Nephron (organoid): ENCODE data around the gene CASP4.
"Not testable (repeated sequence)": the region's sequence is repeated elsewhere in the genome, so short reads cannot be mapped to it uniquely, and the experiment has no call there.

ENCODE experiments used
- H3K27ac Mint-ChIP-seq, 3 experiments: 2 replicates each; pipeline ENCODE4 v1.8.0; 2020; ENCODE audit warnings: mixed read lengths in 3 of 3, mild to moderate bottlenecking in 2 of 3, moderate library complexity in 1 of 3
- H3K27me3 Mint-ChIP-seq: 2 replicates; pipeline ENCODE4 v1.8.0; 2021; ENCODE audit warnings: low read depth, mild to moderate bottlenecking, moderate library complexity, mixed read lengths
- H3K36me3 Mint-ChIP-seq: 2 replicates; pipeline ENCODE4 v1.8.0; 2020; ENCODE audit warnings: low read depth, mixed read lengths
- H3K4me1 Mint-ChIP-seq: 2 replicates; pipeline ENCODE4 v1.8.0; 2020; ENCODE audit warnings: mixed read lengths
- H3K4me3 Mint-ChIP-seq, 3 experiments: 2 replicates each; pipeline ENCODE4 v1.8.0; 2020; ENCODE audit warnings: mild to moderate bottlenecking in 3 of 3, mixed read lengths in 3 of 3, moderate library complexity in 2 of 3
- H3K9me3 Mint-ChIP-seq: 2 replicates; pipeline ENCODE4 v1.8.0; 2020; ENCODE audit warnings: mixed read lengths
- TF ChIP-seq, protein P1 (sequence below), 3 experiments: fragments of 200-600 bp; sonication (generic); IDR thresholded peaks; one replicate each; pipeline ENCODE4 v1.5.0; 2021; ENCODE audit warnings: antibody characterized with exemption in 3 of 3; ENCODE audit not compliant: unreplicated experiment in 3 of 3

Gene CASP4

DNA sequence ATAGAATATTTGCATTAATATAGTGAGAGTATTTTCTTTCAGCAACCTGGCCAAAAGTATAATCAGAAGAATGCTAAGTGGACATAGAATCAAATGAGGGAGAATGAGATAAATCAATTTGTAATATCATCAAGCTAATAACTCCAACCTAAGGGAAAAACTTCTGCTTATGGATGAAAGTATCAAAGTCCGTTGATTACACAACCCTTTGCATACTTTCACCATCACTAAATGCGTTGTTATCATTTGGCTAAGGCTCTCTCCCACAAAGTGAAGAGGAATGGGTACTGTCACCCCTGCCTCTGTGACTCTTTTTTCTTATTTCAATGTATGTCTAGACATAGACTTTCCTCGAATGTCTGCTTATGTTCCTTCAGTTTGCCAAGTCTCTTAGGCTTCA, 16.4 kb upstream of the CASP4 start:
- Mint-ChIP-seq H3K4me3 (no peak overlapping the region), H3K27ac (no peak overlapping the region), H3K27me3 (no peaks in the 10 kb centered on the region), H3K36me3 (peaks cover 4% of the 10 kb centered on the region), H3K4me1 (no peaks in the 10 kb centered on the region), H3K9me3 (peaks cover 11% of the 10 kb centered on the region)
- TF ChIP-seq, protein P1, sequence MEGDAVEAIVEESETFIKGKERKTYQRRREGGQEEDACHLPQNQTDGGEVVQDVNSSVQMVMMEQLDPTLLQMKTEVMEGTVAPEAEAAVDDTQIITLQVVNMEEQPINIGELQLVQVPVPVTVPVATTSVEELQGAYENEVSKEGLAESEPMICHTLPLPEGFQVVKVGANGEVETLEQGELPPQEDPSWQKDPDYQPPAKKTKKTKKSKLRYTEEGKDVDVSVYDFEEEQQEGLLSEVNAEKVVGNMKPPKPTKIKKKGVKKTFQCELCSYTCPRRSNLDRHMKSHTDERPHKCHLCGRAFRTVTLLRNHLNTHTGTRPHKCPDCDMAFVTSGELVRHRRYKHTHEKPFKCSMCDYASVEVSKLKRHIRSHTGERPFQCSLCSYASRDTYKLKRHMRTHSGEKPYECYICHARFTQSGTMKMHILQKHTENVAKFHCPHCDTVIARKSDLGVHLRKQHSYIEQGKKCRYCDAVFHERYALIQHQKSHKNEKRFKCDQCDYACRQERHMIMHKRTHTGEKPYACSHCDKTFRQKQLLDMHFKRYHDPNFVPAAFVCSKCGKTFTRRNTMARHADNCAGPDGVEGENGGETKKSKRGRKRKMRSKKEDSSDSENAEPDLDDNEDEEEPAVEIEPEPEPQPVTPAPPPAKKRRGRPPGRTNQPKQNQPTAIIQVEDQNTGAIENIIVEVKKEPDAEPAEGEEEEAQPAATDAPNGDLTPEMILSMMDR (IDR thresholded peaks at IDR 0.05; ENCODE audit: unreplicated experiment in 3 of 3): no peak

DNA sequence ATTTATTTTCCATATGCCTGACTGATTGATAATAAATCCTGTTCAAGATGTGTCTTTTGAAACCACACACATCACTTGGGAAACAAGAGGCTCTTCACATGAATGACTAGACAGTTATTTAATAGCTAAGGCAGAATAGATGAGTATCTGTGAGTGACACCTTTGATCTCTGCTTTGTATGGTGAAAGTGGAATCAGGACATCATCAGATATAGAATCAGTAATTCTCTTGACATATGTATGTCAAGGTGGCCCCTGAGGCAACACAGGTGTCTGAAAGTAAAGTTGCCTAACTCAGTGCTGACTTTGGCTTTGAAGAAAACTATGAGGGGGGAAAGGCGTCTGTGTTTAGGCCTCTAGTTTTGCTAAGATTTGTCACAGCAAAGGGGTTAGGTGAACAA, 11.5 kb upstream of the CASP4 start:
- no peaks in the 10 kb centered on the region for H3K27me3 Mint-ChIP-seq
- H3K27ac Mint-ChIP-seq: no peak overlapping the region
- peaks cover 2% of the 10 kb centered on the region for H3K9me3 Mint-ChIP-seq
- H3K4me3 Mint-ChIP-seq: no peak overlapping the region
- H3K4me1 Mint-ChIP-seq: no peaks in the 10 kb centered on the region
- H3K36me3 Mint-ChIP-seq: no peaks in the 10 kb centered on the region
- TF ChIP-seq, protein P1 (IDR thresholded peaks at IDR 0.05; ENCODE audit: unreplicated experiment in 3 of 3): no peak

DNA sequence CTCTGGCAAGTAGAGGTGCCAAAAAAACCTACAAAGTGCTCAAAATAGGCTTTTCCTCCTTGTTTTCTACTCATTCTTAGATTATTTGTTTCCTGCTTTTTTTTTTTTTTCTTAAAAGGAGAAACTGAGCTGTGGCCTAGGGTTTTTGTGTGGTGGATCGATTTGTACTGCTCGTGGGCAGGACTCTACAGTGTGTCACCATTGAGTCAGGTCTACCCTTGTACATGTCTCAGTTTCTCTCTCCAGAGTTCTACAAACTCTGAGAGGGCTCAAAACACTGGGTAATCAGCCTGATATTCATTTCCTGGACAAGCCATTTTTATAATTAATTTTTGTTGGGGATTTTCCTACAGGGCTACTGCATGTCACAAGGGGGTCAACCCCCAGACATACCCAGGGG, 5.2 kb upstream of the CASP4 start:
- H3K4me1 Mint-ChIP-seq: peaks cover 4% of the 10 kb centered on the region
- H3K27ac Mint-ChIP-seq: no peak overlapping the region
- H3K27me3 Mint-ChIP-seq: no peaks in the 10 kb centered on the region
- no peak overlapping the region for H3K4me3 Mint-ChIP-seq
- TF ChIP-seq, protein P1 (IDR thresholded peaks at IDR 0.05; ENCODE audit: unreplicated experiment in 3 of 3): no peak
- H3K36me3 Mint-ChIP-seq: no peaks in the 10 kb centered on the region
- peaks cover 38% of the 10 kb centered on the region for H3K9me3 Mint-ChIP-seq

DNA sequence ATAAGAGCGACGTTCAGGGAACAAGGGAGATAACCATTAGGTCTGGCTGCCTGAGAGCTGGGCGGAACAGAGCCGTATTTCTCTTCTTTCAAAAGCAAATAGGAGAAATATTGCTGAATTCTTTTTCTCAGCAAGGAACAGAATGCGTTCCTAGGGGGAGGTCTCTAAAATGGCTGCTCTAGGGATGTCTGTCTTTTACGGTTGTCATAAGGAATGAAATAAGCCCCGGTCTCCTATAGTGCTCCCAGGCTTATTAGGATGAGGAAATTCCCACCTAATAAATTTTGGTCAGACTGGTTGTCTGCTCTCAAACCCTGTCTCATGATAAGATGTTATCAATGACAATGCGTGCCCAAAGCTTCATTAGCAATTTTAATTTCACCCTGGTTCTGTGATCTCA, 4.5 kb upstream of the CASP4 start:
- not testable (repeated sequence) for H3K4me3 Mint-ChIP-seq, H3K27me3 Mint-ChIP-seq, H3K36me3 Mint-ChIP-seq, H3K27ac Mint-ChIP-seq
- Mint-ChIP-seq H3K9me3 (peaks cover 38% of the 10 kb centered on the region), H3K4me1 (peaks cover 10% of the 10 kb centered on the region)

DNA sequence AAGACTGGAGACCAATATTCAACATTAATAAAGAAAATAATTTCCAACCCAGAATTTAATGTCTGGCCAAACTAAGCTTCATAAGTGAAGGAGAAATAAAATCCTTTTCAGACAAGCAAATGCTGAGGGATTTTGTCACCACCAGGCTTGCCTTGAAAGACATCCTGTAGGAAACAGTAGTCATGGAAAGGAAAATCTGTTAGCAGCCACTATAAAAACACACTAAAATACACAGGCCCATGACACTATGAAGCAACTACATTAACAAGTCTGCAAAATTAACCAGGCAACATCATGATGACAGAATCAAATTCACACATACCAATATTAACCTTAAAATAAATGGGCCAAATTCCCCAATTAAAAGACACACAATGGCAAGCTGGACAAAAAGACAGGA, 2.4 kb upstream of the CASP4 start:
- H3K4me1 Mint-ChIP-seq: peaks cover 22% of the 10 kb centered on the region
- no peaks in the 10 kb centered on the region for H3K27me3 Mint-ChIP-seq
- no peaks in the 10 kb centered on the region for H3K36me3 Mint-ChIP-seq
- TF ChIP-seq, protein P1 (IDR thresholded peaks at IDR 0.05; ENCODE audit: unreplicated experiment in 3 of 3): no peak
- H3K4me3 Mint-ChIP-seq: no peak overlapping the region
- H3K27ac Mint-ChIP-seq: no peak overlapping the region
- H3K9me3 Mint-ChIP-seq: peaks cover 40% of the 10 kb centered on the region

DNA sequence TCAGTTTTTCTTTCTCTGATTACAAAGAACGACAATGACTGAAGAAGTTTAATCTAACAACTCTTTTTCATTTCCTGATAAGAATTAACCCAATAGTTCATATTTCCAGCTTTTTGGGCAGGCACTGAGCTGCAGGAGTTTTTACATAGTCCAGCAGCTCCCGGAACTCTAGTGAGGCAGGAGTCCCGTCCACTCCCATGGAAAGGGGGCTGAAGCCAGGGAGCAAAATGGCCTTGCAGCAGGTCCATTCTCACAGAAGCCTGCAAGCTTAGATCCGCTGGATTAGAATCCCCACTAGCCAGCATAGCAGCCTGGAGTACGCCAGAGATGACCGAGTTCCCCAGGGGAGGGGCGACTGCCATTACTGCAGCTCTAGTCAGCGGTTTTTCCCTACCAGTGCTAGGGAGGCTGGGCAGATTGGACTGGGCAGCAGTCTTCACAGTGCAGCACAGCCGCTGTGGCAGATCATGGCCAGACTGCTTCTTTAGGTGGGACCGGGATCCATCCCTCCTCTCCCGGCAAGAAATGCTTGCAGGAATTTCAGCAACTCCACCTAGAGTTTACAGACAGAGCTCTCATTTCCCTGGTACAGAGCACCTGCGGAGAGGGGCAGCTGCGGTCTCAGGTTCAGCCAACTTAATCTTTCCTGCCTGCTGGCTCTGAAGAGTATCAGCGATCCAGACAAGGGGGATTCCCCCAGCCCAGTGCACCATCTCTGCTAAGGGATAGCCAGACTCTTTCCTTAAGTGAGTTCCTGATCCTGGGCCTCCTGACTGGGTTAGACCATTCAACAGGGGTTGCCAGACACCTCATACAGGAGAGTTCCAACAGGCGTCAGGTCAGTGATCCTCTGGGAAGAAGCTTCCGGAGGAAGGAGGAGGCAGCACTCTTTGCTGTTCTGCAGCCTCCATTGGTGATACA, 742 bp upstream of the CASP4 start:
- TF ChIP-seq, protein P1 (IDR thresholded peaks at IDR 0.05; ENCODE audit: unreplicated experiment in 3 of 3): no peak
- H3K27me3 Mint-ChIP-seq: no peaks in the 10 kb centered on the region

More for the DNA sequence above, 742 bp upstream of the CASP4 start:
- peaks cover 22% of the 10 kb centered on the region for H3K4me1 Mint-ChIP-seq
- peak overlapping the region; percentile 71 to 88 (median 84) for H3K4me3 Mint-ChIP-seq
- H3K36me3 Mint-ChIP-seq: no peaks in the 10 kb centered on the region
- peak overlapping the region; percentile 63 to 89 (median 88) for H3K27ac Mint-ChIP-seq
- peaks cover 39% of the 10 kb centered on the region for H3K9me3 Mint-ChIP-seq
